ENCODE data around the gene LMBR1. TPM values are rescaled to one million over a fixed set of nuclear protein-coding genes. Genes with fewer than 3 reads are reported as not detected.
A peak's percentile ranks its signal among the peaks of the same experiment; 100 is the strongest.

The LMBR1 gene
- total RNA-seq, 4 donors from 2014 or later: 38.0 to 81.3 (median 56.4) TPM

DNA sequence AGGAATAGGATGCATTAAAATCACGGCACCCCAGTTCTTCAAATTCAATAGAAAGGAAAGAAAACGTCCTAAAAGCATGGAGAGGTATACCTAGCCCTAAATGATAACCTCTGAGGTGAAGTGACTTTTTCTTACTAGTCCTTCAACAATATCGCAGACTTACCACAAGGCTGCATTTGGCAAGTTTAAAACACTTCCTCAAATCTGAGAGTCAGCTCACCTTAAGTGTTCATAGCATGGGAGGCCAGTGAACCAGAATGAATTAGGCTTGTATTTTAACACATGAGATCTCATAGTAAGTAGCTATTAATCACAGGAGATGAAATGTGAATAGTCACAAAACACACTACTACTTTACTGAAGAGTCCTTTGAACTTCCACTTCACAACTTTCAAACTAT lies 128.2 kb downstream of the LMBR1 start:
- 91% methylated on average over 3 of the region's 3 CpGs for WGBS
- TF ChIP-seq, protein P1, sequence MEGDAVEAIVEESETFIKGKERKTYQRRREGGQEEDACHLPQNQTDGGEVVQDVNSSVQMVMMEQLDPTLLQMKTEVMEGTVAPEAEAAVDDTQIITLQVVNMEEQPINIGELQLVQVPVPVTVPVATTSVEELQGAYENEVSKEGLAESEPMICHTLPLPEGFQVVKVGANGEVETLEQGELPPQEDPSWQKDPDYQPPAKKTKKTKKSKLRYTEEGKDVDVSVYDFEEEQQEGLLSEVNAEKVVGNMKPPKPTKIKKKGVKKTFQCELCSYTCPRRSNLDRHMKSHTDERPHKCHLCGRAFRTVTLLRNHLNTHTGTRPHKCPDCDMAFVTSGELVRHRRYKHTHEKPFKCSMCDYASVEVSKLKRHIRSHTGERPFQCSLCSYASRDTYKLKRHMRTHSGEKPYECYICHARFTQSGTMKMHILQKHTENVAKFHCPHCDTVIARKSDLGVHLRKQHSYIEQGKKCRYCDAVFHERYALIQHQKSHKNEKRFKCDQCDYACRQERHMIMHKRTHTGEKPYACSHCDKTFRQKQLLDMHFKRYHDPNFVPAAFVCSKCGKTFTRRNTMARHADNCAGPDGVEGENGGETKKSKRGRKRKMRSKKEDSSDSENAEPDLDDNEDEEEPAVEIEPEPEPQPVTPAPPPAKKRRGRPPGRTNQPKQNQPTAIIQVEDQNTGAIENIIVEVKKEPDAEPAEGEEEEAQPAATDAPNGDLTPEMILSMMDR (IDR thresholded peaks at IDR 0.05): no peak
- TF ChIP-seq POLR2AphosphoS5 (IDR thresholded peaks at IDR 0.05) (no peak), EP300 (IDR thresholded peaks at IDR 0.05) (no peak), POLR2A (IDR thresholded peaks at IDR 0.05; ENCODE audit: low read depth) (no peak)
- H3K9me3 ChIP-seq: no peaks in the 10 kb centered on the region
- DNase-seq (ENCODE audit: extremely low spot score): no peak
- H3K4me1 ChIP-seq: no peaks in the 10 kb centered on the region
- no peak overlapping the region for H3K27ac ChIP-seq (replicated peaks in 1 of 4)
- no peaks in the 10 kb centered on the region for H3K27me3 ChIP-seq
- H3K4me3 ChIP-seq: no peak overlapping the region
- intact Hi-C loops (cut with DNase I): no loop called here
- H3K36me3 ChIP-seq: peaks cover 0 to 13% (median 7%) of the 10 kb centered on the region in 4 donors

DNA sequence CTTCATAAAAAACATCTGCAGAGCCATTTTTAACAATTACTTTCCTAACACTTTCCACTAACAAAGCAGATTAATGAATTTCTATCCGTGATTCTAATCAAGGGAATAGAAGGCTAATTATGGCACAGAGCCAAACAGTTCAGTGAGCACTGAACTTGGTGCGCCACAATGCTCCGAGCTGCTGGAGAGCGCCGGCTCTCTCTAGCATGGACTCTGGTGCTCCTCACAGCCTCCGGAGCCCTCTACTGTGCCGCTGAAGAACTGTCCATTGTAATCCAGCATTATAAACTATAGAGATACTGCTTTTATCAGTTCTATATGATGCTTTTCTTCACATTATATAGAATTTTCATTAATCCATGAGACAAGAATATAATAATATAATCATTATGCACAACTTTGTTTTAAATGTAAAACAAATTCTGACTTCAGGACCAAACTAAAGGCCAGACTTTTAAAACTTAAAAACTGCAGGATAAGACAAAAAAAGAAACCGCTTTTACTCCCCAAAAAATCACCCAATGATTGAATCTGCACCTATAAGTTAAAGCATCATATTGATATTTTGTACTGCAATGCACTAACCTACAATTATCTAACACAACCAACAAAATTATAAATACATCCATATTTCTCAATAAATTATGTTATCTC lies 128.8 kb downstream of the LMBR1 start:
- TF ChIP-seq EP300 (IDR thresholded peaks at IDR 0.05) (no peak), POLR2AphosphoS5 (IDR thresholded peaks at IDR 0.05) (no peak), POLR2A (IDR thresholded peaks at IDR 0.05; ENCODE audit: low read depth) (no peak)
- TF ChIP-seq, protein P1 (IDR thresholded peaks at IDR 0.05): peak; percentile 48 to 59 (median 52)

DNA sequence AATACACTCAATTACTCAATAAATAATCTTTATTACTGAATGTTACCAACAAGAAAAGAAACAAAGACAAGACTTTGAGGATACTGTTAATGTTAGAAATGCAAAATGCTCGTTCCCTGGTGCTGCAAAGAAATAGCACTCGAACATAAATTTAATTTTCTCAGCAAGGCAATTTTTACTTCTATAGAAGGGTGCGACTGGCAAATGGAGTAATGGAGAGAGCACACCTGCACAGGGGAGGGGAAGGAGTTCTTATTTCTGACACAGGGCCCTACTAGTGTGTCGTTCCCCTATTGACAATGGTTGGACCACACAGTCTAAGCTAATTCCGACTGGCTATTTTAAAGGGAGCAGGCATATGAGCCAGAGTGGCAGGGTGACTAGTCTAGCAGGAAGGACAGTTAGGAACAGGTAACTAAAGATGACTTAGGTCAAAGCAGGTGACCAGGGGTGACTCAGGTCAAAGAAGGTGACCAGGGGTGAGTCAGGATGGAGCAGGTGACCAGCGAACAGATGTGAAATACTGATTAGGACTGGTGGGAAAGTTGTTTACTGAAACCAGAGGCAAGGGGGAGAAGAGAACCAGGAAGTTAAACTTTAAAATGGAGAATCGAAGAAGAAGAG lies 133.3 kb downstream of the LMBR1 start:
- WGBS: 97% methylated on average over 7 of the region's 7 CpGs
- Histone ChIP-seq H3K27me3 (no peaks in the 10 kb centered on the region), H3K27ac (replicated peaks in 1 of 4) (no peak overlapping the region), H3K36me3 (peaks cover 0 to 23% (median 8%) of the 10 kb centered on the region in 4 donors), H3K9me3 (no peaks in the 10 kb centered on the region), H3K4me1 (no peaks in the 10 kb centered on the region), H3K4me3 (no peak overlapping the region)
- TF ChIP-seq POLR2A (IDR thresholded peaks at IDR 0.05; ENCODE audit: low read depth) (no peak), EP300 (IDR thresholded peaks at IDR 0.05) (no peak), POLR2AphosphoS5 (IDR thresholded peaks at IDR 0.05) (no peak)
- TF ChIP-seq, protein P1 (IDR thresholded peaks at IDR 0.05): no peak
- intact Hi-C loops (cut with DNase I): no loop called here
- DNase-seq (ENCODE audit: extremely low spot score): no peak

More for the DNA sequence above, 128.8 kb downstream of the LMBR1 start:
- H3K27ac ChIP-seq (replicated peaks in 1 of 4): no peak overlapping the region
- no peaks in the 10 kb centered on the region for H3K9me3 ChIP-seq
- H3K27me3 ChIP-seq: no peaks in the 10 kb centered on the region
- no peak for DNase-seq (ENCODE audit: extremely low spot score)
- peaks cover 0 to 13% (median 8%) of the 10 kb centered on the region in 4 donors for H3K36me3 ChIP-seq
- H3K4me1 ChIP-seq: no peaks in the 10 kb centered on the region
- no peak overlapping the region for H3K4me3 ChIP-seq
- 35% methylated on average over 8 of the region's 8 CpGs for WGBS
- intact Hi-C loops (cut with DNase I): no loop called here

DNA sequence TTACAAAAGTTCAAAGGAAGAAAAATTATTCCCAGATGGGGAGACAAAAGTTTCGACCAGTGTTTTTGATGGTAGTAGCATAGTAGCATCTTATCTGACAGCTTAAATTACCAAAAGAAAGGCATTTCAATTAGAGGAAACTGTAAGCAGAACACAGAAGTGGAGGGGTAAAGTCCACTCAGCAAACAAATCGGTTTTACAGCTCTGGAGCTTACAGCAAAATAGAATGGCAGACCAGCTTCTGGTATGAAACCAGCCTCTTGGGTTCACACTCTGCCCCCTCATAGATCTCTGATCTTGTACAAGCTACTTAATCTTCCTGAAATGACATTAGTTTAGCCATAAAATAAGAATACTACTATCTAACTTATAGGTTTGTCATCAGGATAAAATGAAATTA lies 133.8 kb downstream of the LMBR1 start:
- Histone ChIP-seq H3K9me3 (no peaks in the 10 kb centered on the region), H3K27me3 (no peaks in the 10 kb centered on the region), H3K4me1 (no peaks in the 10 kb centered on the region), H3K4me3 (no peak overlapping the region), H3K27ac (replicated peaks in 1 of 4) (no peak overlapping the region), H3K36me3 (peaks cover 0 to 23% (median 8%) of the 10 kb centered on the region in 4 donors)
- intact Hi-C loops (cut with DNase I): no loop called here
- WGBS: 96% methylated on average over 2 of the region's 2 CpGs
- no peak for DNase-seq (ENCODE audit: extremely low spot score)
- TF ChIP-seq POLR2AphosphoS5 (IDR thresholded peaks at IDR 0.05) (no peak), EP300 (IDR thresholded peaks at IDR 0.05) (no peak), POLR2A (IDR thresholded peaks at IDR 0.05; ENCODE audit: low read depth) (no peak)
- TF ChIP-seq, protein P1 (IDR thresholded peaks at IDR 0.05): no peak
